GM18508 (cell line): ENCODE results near the gene HLCS.

Experiments used
- ATAC-seq: cut with Tn5 transposase; IDR thresholded peaks from one replicate; pipeline ENCODE4 v1.9.1; 2021; ENCODE audit warnings: moderate number of reproducible peaks; ENCODE audit not compliant: insufficient read depth, unreplicated experiment

HLCS gene

DNA sequence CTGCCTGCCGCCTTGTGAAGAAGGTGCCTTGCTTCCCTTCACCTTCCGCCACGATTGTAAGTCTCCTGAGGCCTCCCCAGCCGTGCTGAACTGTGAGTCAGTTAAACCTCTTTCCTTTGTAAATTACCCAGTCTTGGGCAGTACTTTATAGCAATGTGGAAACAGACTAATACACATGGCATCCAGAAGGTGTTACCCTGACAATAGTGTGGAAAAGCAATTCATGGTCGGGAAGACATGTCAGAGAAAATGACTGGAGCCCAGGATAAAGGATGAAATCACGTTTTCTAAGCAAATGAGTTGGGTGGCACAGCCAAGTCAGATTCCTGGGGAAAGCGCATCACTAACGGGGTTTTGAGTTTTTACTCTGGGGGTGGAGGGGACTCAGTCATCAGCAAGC, 76.4 kb downstream of the HLCS start:
- ATAC-seq, result no peak

DNA sequence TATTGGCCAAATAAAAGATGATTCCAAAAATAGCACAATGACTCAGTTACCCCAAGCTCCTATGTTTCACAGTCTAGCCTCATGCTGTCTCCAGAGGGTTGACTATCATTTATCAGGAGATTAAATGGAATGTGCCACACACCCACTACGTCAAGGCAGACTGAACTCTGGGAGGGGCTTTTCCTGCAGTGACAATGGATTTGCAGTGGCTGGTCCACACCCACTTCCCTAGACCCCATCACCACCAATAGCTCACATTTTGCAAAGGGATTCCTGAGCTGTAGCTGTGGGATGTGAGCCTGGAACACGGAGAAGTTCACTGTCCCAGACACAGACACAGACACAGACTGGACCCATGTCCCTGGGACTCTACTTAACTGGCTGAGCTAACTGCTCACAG, 77.1 kb downstream of the HLCS start:
- ATAC-seq, result no peak

DNA sequence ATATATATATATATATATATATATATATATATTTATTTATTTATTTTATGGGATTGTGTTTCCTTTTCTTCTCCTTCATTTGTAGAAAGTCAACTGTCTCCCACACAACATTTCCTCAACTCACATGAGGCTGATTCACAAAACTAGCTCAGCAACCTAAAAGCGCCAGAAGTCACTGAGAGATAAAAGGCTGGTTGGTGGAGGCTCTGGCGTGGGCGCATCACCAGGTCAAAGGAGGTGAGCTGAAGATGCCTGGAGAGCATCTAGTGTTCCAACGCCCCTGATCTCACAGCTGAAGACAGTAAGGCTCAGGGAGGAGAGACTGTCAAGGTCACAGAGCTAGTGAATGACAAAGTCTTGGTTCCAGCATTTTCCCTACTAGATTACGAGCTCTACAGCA, 78.0 kb downstream of the HLCS start:
- no peak for ATAC-seq

DNA sequence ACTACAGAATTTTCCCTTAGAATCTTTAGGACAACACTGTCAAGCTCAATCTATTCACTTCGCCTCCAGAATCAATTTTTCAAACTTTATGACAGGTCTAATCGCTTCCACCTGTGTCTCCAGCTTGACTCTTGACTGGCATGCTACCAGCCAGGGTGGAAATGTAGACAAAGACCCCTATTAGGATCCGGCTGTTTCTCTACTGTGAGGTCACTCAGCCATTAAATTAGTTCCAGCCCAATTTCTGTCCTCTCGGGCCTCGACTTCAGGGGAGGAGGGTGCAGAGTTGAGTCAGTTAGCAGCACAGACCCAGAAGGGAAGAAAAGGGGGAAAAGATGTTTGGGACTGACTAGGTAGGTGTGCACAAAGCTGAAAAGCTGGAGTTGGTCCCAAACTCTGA, 78.5 kb downstream of the HLCS start:
- ATAC-seq, result no peak

DNA sequence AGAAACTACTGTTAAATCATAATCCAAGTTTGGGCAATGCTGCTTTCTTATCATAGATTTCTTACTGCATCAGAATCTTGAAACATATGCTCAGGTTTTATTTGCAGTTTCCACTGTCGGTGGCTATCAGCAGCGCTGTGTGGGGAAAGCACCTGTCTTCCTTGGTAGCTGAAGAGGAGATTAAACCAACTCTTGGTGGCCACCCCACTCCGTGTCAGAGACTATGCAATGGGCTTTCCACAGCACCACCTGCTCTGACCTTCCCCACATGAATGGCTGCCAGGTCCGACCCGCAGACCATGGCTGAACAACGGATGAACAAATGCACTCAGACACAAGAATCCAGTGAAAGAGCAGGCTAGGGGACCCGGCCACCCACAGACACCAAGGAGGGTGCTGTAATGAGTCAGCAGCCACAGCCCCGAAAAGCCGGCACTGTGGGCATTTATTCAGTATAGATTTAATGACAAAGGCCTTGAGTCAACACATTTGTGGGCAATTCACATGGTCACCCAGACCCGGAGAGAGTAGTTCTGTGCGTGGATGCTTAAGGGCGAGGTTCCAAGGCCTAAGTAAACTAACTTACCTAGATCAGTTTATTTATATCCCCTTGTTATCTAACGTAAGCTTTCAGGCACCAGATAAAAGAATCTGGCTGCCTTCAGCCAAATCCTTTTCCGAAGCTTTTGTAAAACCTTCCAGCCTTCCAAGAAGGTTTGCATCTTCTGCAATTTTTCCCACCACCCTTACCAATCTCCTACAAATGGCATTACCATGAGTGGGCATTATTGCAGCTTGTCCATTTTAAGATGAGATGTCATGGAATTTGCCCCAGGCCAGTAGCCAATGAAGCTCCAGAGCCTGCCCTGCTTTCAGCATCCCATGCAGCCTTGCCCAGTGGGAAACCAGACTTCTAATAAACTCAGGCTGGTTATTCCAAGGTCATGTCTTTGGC, 82.7 kb downstream of the HLCS start:
- ATAC-seq, result no peak

DNA sequence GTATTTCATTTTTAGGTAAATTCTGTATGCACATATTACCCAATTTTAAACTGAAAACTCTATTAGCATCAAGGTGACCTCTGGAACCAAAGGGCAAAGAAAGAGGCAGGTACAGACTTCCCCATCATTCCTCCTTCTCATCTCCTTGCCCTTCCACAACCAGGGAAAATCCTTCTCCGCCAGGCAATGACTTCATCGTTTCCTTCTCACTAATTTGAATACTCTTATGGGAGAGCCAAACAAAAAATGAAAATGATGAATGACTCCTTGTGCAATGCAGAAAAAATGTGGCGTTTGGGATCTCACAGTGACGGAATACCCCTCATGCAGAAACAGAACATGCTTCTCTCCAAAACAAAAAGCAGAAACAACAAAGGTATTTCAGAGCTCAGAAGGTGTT, 83.7 kb downstream of the HLCS start:
- ATAC-seq, result no peak

DNA sequence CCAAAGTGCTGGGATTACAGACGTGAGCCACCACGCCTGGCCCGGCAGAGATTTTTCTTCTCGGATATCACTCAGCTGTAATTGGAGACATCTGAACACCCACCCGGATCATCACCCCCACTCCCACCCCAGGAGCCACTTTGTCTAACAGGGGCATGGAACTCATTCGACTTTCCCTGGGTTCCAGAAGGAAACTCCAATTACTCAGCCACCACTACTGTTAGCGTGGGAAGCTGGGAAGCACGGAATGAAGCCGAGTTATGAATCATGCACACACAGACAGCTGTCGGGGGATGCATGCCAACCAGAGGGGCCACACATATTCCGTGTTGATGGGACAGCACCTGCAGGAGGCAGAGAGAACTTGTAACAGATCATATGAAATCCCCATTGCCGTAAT, 85.2 kb downstream of the HLCS start:
- ATAC-seq, result no peak

DNA sequence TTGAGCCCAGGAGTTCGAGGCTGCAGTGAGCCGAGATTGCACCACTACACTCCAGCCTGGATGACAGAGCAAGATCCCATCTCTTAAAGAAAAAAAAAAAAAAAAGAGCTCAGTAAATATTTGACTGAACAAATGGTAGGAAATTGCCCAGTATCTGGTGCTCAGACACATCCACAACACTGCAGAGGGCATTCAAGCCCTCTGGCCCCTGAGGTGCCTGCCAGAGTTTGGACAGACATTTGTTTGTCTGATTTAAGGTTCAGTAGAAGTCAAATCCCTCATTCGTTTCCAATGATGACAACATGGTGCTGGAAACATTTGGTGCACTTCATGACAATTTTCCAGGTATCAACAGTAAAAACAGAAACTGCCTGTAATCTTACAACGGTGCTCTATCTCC, 86.6 kb downstream of the HLCS start:
- no peak for ATAC-seq

DNA sequence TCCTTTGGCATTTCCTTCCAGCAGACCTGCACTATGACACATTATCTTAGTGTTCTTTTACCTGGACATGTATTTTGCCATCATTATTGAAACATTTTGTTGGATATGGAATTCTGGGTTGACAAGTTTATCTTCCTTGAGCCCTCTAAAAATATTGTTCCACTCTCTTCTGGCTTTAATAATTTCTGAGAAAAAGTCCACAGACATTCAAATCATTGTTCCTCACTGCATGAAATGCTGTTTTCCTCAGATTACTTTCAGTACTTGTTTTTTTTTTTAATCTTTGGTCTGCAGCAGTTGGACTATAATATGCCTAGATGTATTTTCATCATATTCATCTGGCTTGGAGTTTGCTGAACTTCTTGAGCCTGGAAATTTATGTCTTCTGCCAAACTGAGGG, 88.7 kb downstream of the HLCS start:
- no peak for ATAC-seq

DNA sequence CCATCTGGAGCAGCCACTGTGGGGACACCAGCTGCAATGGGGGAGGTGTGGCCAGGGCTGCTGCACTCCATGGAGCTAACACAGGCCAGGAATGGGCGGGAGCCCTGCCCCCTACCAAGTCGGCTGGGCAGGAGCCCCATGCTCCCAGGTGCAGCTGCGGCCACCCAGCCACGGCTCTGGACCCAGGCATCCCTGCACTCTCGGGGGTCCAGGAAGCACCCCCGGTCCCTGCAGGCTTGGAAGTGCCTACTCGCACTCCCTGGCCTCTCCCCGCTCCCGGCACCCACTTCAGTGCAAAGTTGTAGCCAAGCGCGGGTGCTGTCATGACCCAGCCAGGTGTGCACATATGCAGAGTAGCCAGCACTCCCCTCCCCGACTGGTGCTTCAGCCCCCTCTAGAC, 91.8 kb downstream of the HLCS start:
- ATAC-seq, result no peak

DNA sequence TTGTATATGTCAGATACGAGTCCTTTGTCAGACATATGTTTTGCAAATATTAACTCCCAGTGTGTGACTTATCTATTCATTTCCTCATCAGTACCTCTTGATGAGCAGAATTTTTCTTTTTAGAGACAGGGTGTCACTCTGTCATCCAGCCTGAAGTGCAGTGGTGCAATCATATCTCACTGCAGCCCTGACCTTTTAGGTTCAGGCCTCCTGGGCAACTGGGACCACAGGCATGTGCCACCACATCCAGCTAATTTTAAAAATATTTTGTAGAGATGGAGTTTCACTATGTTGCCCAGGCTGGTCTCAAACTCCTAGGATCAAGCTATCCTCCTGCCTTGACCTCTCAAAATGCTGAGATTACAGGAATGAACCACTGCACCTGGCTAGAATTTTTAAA, 93.0 kb downstream of the HLCS start:
- no peak for ATAC-seq

DNA sequence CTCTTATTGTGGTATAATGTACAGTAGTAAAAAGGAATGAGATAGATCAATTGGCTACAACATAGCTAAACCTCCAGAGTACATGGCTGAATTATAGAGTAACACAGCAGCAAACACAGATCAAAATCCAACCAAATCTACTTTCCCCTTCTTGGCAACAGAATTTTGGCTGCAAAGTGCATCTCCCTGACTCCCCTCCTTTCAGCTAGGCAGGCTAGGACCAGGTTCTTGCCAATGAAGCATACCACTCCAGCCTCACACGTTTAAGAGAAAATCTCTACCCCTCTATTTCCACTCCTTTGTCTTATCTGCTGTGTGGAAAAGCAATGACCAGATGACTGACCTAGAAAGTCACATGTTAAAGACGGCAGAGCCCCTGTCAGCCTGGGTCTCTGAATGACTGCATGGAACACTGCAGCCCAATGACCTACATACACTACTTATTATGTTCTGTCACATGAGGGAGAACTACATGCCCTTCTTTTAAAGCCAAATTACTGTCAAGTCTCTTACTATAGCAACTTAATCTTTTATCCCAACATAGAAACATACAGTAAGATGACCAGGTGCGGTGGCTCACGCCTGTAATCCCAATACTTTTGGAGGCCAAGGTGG, 99.1 kb downstream of the HLCS start:
- no peak for ATAC-seq

DNA sequence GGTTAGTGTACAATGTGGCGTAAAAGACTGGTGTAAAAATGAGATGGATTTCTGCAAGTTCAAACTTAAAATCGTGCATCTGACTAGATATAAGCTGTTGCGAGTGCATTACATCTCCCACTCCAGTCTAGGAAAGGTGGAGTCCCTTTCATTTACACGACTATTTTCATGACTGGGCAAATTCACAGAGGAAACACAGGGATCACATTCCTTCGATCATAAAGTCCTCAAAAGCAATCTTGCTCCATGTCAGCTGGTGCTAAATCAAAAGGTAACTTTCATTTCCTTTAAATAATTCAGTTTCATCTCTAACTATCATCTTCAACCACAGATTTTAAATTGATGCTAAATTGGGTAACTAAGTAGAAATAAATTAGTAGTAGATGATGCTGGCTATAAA, 100.0 kb downstream of the HLCS start:
- ATAC-seq, result no peak

DNA sequence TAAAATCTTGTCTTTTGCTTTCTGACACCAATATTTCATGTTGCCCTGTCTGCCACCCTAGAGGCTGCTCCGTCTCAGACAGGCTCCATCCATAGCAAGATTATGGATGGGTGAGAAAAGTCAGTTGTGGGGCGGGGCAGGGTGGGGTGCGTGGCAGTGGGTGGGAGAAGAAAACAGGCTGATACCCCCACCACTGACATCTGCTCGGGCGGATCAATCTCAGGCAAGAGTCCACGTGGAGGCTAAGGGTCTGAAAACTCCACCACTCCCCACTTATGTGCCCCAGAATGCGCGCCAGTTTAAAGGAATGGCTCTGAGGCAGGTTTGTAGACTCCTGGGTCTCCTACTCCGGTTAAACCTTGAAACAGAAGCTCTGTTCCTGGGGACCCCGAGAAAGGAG, 101.5 kb downstream of the HLCS start:
- no peak for ATAC-seq

DNA sequence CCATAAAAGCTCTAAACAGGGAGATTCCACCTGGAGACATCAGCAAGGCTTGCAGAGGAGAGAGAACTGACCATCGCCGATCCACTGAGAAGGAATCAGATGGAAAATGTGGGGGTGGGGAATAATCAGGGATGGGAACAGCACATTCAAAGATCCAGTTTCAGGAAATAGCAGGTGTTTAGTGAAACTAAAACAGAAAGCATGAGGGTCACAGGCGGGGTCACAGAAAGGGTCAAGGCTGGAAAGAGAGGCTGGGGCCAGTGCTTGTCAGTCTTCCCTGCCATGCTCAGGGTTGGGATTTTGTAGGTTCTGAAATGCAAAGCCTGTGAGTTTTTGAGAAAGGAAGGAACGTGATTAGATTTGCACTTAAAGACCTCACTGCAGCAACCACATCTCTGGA, 103.2 kb downstream of the HLCS start:
- ATAC-seq, result no peak

DNA sequence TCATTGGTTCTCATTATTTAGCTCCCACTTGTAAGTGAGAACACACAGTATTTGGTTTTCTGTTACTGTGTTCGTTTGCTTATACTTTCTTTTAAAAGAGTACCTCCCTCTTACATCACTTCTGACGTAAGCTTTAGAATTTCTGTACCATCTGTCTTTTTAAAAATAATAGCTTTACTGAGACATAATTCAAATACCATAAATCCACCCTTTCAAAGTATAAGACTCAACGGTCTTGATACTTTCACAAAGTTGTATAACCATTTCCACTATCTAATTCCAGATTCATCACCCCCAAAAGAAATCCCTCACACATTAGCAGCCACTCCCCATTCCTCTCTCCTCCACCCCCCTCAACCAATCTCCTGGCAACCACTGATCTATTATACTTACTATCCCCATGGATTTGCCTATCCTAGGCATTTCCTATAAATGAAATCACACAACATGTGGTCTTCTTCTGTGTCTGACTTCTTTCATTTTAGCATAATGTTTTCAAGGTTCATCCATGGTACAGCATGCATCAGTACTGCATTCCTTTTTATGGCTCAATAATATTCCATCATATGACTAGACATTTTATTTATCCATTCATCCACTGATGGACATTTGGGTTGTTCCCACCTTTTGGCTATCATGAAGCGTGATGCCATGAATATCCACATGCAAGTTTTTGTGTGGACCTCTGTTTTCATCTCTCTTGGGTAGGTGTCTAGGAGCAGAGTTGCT, 104.7 kb downstream of the HLCS start:
- ATAC-seq, result no peak

DNA sequence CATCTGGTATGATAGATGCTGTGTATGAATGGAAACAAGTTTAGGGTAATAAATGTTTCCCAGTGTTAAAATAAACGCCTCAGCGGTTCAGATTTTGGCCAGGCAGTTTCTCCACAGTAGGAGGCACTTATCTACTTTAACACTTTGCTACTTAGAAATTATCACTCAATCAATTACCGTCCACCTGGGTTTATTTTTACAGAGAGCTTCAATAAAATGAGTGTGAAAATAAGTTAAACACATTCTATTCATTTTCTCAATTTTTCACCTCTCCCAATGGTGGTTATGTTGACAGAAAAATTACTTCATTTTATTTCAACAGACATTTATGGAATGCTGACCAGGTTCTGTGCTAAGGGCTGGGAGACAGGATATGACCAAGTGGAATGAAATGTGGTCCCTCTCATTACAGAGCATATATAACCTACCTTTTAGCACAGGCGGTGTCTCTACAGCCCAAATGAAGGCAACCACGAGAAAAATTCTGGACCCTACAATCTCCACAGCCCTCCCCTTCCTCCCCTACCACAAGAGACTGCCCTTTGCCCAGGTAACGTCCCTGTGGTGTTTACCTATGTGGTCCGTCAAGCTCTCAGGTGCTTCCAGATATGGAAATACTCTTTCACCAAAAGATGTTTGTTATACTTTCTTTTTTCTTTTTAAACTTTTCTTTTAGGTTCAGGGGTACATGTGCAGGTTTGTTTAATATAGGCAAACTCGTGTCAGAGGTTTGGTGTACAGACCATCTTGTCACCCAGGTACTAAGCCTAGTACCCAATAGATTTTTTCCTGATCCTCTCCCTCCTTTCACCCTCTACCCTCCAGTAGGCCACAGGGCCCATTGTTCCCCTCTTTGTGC, 105.5 kb downstream of the HLCS start:
- ATAC-seq, result no peak

DNA sequence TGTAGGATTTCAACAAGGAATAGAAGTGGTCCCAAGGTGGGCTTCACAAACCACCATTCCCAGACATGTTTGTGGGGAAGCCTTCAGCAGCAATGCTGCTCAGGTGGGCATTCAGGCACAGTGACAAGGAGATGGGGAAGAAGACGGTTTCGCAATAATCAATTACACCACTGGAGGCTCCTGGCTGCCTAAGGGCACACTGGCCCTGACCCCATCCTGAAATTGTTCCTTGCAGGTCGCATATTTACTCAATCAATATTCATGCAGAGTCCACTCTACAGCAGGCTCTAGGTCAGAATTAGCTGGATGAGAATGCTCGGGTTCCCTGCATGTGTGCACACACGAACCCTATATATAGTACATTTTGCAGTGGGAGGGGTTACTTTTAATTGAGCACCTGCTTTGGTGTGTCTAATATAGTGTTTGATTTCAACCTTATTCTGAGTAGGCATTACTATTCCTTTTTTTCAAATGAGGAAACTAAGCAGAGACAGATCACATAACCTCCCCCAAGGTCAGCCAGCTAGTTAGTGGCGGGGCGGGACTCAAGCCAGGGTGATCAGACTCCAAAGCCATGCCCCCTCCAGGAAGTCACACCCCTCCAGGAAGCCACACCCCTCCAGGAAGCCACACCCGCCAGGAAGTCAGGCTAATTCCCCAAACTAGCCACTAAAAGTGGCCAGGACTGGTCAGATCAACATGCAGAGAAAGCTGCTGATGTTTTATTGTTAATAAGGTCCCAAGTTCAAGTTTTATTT, 106.5 kb downstream of the HLCS start:
- no peak for ATAC-seq

DNA sequence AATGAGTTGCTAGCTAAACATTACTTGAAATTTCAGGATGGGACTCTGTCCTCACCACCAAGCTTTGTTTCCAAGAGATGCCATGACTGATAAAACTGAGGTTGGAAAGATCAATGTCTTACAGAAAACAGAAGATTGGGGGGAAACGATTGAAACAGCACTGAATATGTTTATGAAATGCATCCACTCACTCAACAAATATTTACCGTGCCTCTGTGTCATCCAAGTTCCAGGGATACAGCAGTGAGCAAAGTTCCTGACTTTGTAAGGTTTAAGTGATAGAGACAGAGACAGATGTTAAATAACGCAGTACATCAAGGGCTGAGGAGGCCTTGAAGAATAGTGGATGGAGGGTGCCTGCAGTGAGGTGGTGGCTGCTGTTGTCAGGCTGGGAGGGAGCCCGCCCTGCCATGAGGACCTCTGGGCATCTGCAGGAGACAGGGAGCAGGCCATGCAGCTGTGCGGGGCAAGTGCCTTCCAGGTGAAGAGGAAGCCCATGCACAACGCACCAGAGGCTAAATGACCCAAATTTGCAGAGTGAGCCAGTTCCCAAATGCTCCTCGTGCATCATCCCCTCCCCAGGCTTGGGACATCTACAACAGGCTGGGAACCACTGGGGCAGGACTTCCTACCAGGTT, 108.0 kb downstream of the HLCS start:
- ATAC-seq, result no peak
